Endothelial cell (in vitro differentiated cells): ENCODE results near the gene RHOF. TPM values are rescaled to one million over a fixed set of nuclear protein-coding genes. Genes with fewer than 3 reads are reported as not detected.

Experiments used
- DNase-seq: peaks from one replicate; pipeline ENCODE4 v3.0.0; 2021; ENCODE audit warnings: low spot score
- H3K27ac Mint-ChIP-seq: one replicate; pipeline ENCODE4 v1.8.0; 2021; ENCODE audit warnings: mixed read lengths, inconsistent platforms; ENCODE audit not compliant: unreplicated experiment
- H3K27me3 Mint-ChIP-seq: one replicate; pipeline ENCODE4 v1.8.0; 2021; ENCODE audit warnings: mild to moderate bottlenecking, moderate library complexity, mixed read lengths, inconsistent platforms; ENCODE audit not compliant: unreplicated experiment
- H3K36me3 Mint-ChIP-seq: one replicate; pipeline ENCODE4 v1.8.0; 2021; ENCODE audit warnings: mild to moderate bottlenecking, low read depth, mixed read lengths, inconsistent platforms; ENCODE audit not compliant: unreplicated experiment
- H3K4me1 Mint-ChIP-seq: one replicate; pipeline ENCODE4 v1.8.0; 2021; ENCODE audit warnings: mild to moderate bottlenecking, mixed read lengths, inconsistent platforms; ENCODE audit not compliant: unreplicated experiment
- H3K4me3 Mint-ChIP-seq: one replicate; pipeline ENCODE4 v1.8.0; 2021; ENCODE audit warnings: mild to moderate bottlenecking, mixed read lengths, inconsistent platforms; ENCODE audit not compliant: unreplicated experiment
- H3K9me3 Mint-ChIP-seq: one replicate; pipeline ENCODE4 v1.8.0; 2021; ENCODE audit warnings: mixed read lengths, inconsistent platforms; ENCODE audit not compliant: unreplicated experiment
- total RNA-seq: library from RNA; stranded (reverse); fragmentation: NEBNext Ultra II Directional; extraction: Animal tissue kit (Norgen Biotek cat#: 25700); gene quantifications from one replicate; pipeline ENCODE4 v1.2.1, GENCODE V29; 2021; ENCODE audit not compliant: unreplicated experiment
- TF ChIP-seq, protein P1 (sequence below): fragments of 200-600 bp; sonication (generic); IDR thresholded peaks from one replicate; pipeline ENCODE4 v1.5.0; 2021; ENCODE audit warnings: antibody characterized with exemption; ENCODE audit not compliant: unreplicated experiment

RHOF gene
- total RNA-seq, 1 donor from 2014 or later = 25.7 TPM

- Mint-ChIP-seq H3K4me1 (peaks cover 27% of the 10 kb centered on the region), H3K4me3 (no peak overlapping the region), H3K36me3 (peaks cover 19% of the 10 kb centered on the region)
Observed at GRCh38 chr12:121809712-121810116, 16.2 kb upstream of the RHOF start.

DNA sequence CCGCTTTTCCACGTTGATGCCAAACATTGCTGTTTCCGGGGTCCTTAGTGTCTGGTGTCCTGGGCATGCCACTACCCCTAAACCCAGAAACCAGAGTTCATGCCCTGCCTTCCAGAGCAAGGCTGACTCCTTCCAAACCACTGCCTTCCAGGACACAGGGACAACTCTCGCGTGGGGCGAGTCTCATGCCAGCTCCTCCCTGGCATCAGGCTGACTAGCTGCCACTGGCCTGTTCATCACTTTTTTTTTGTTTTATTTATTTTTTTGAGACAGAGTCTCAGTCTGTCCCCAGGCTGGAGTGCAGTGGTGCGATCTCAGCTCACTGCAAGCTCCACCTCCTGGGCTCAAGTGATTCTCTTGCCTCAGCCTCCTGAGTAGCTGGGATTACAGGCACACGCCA, 15.1 kb upstream of the RHOF start:
- TF ChIP-seq, protein P1, sequence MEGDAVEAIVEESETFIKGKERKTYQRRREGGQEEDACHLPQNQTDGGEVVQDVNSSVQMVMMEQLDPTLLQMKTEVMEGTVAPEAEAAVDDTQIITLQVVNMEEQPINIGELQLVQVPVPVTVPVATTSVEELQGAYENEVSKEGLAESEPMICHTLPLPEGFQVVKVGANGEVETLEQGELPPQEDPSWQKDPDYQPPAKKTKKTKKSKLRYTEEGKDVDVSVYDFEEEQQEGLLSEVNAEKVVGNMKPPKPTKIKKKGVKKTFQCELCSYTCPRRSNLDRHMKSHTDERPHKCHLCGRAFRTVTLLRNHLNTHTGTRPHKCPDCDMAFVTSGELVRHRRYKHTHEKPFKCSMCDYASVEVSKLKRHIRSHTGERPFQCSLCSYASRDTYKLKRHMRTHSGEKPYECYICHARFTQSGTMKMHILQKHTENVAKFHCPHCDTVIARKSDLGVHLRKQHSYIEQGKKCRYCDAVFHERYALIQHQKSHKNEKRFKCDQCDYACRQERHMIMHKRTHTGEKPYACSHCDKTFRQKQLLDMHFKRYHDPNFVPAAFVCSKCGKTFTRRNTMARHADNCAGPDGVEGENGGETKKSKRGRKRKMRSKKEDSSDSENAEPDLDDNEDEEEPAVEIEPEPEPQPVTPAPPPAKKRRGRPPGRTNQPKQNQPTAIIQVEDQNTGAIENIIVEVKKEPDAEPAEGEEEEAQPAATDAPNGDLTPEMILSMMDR = no peak

More at GRCh38 chr12:121809712-121810116, 16.2 kb upstream of the RHOF start:
- H3K27me3 Mint-ChIP-seq = peaks cover 10% of the 10 kb centered on the region
- DNase-seq = no peak
- TF ChIP-seq, protein P1 = no peak
- no peaks in the 10 kb centered on the region for H3K9me3 Mint-ChIP-seq
- H3K27ac Mint-ChIP-seq = no peak overlapping the region

DNA sequence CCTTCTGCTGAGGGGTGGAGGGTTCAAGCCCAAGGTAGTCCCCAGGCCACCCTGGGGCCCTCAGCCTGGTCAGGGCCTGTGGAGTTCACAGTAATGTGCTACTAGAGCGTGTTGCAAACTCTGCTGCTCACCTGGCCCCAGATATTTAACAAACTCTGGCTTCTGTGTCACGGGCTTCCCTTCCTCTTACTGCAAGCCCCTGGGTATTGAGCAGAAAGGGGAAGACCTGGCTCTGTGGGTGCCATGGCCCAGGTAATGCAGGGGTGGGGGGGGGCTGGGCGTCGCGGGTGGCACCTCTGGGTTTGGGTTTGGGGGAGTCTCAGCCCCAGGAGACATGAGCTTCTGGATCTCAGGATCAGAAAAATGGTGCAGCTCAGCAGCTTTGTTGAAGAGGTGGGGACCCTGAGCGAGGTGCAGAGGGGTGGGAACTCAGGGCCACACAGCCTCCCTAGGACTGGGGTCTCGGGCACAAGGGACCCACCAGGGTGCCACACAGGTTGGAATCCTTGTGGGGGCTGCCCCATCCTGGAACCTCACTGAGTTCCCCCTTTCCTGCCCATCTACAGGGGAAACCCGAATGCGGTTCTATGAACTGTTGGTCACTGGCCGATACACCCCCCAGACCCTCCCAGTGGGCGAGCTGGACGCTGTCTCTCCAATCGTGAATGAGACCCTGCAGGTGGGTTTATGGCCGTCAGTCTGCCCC, 14.3 kb upstream of the RHOF start:
- no peak for DNase-seq
- Mint-ChIP-seq H3K4me3 (no peak overlapping the region), H3K27ac (no peak overlapping the region), H3K9me3 (no peaks in the 10 kb centered on the region), H3K36me3 (peaks cover 16% of the 10 kb centered on the region), H3K4me1 (peaks cover 19% of the 10 kb centered on the region), H3K27me3 (peaks cover 15% of the 10 kb centered on the region)
- TF ChIP-seq, protein P1 = no peak

More for the DNA sequence above, 15.1 kb upstream of the RHOF start:
- peaks cover 17% of the 10 kb centered on the region for H3K36me3 Mint-ChIP-seq
- H3K4me3 Mint-ChIP-seq = no peak overlapping the region
- H3K4me1 Mint-ChIP-seq = peaks cover 25% of the 10 kb centered on the region
- H3K9me3 Mint-ChIP-seq = no peaks in the 10 kb centered on the region
- peaks cover 11% of the 10 kb centered on the region for H3K27me3 Mint-ChIP-seq
- DNase-seq = no peak
- no peak overlapping the region for H3K27ac Mint-ChIP-seq

- no peak for DNase-seq
- Mint-ChIP-seq H3K4me3 (peak overlapping the region; percentile 92), H3K27me3 (peaks cover 22% of the 10 kb centered on the region), H3K9me3 (no peaks in the 10 kb centered on the region), H3K27ac (peak overlapping the region; percentile 92), H3K36me3 (peaks cover 23% of the 10 kb centered on the region), H3K4me1 (peaks cover 21% of the 10 kb centered on the region)
- TF ChIP-seq, protein P1 = no peak
Observed at GRCh38 chr12:121806546-121807423, 13.3 kb upstream of the RHOF start.
